Heart right ventricle (tissue), 16 donors: ENCODE results near the gene ZNF555. TPM values are rescaled to one million over a fixed set of nuclear protein-coding genes. Genes with fewer than 3 reads are reported as not detected.
"Not testable (repeated sequence)": the region's sequence is repeated elsewhere in the genome, so short reads cannot be mapped to it uniquely, and the experiment has no call there.

Experiments
- ATAC-seq, 8 donors: fragments of 200-7000 bp; cut with Tn5 transposase; one replicate each; pipeline ENCODE4 v1.9.1; 2020; ENCODE audit warnings: mild to moderate bottlenecking in 8 of 8, moderate library complexity in 8 of 8, moderate number of reproducible peaks in 1 of 8
- DNase-seq, 2 donors: peaks; one replicate each; pipeline ENCODE4 v3.0.0-alpha.2; 2020
- H3K27ac ChIP-seq, 10 donors: fragments of 200-600 bp; sonication (generic) in 2 of 10; one replicate each; pipeline versions ENCODE4 v1.5.0 to v1.8.0; 2020 to 2022; ENCODE audit warnings: mild to moderate bottlenecking in 3 of 10
- H3K27me3 ChIP-seq, 7 donors: fragments of 200-600 bp; one replicate each; pipeline ENCODE4 v1.8.0; 2021 to 2022; ENCODE audit warnings: mild to moderate bottlenecking in 2 of 7
- H3K36me3 ChIP-seq, 9 donors: fragments of 200-600 bp; sonication (generic) in 1 of 9; one replicate each; pipeline versions ENCODE4 v1.5.0 to v1.8.0; 2020 to 2022; ENCODE audit warnings: mild to moderate bottlenecking in 2 of 9
- H3K4me1 ChIP-seq, 9 donors: fragments of 200-600 bp; sonication (generic) in 1 of 9; one replicate each; pipeline versions ENCODE4 v1.5.0 to v1.8.0; 2020 to 2022; ENCODE audit warnings: mild to moderate bottlenecking in 4 of 9
- H3K4me3 ChIP-seq, 10 donors: fragments of 200-600 bp; sonication (generic) in 2 of 10; one replicate each; pipeline versions ENCODE4 v1.5.0 to v1.8.0; 2020 to 2022; ENCODE audit warnings: mild to moderate bottlenecking in 7 of 10, moderate library complexity in 2 of 10
- H3K9me3 ChIP-seq, 11 donors: fragments of 200-600 bp in 10 of 11; sonication (generic) in 2 of 11; one replicate each; pipeline versions ENCODE4 v1.5.0 to v1.8.0; 2013 to 2022; ENCODE audit warnings: mild to moderate bottlenecking in 2 of 11, control low read depth in 1 of 11, moderate library complexity in 1 of 11
- CTCF ChIP-seq, 9 donors: fragments of 200-600 bp; sonication (generic) in 2 of 9; IDR thresholded peaks; one replicate each; pipeline versions ENCODE4 v1.5.0 to v1.8.0; 2021 to 2022; ENCODE audit warnings: antibody characterized with exemption in 9 of 9, mild to moderate bottlenecking in 5 of 9, moderate library complexity in 1 of 9
- WGBS, 2 donors: extraction: QIAGEN DNeasy Blood & Tissue Kit; methylation state at CpG; one replicate each; pipeline ENCODE4 v1.1.7; 2013; ENCODE audit warnings: inconsistent platforms in 1 of 2; 5-methylcytosine and 5-hydroxymethylcytosine counted together
- intact Hi-C, 10 donors: fragments of 100-400 bp; cut with DNase I; formaldehyde crosslinking; loops; one replicate each; pipeline versions ENCODE4 v1.11.1 to v1.14.2; 2022
- polyA plus RNA-seq, 2 donors: library from polyadenylated mRNA; stranded (reverse); fragments of 200-250 nt; gene quantifications; one replicate each; pipeline ENCODE4 v1.2.3, GENCODE V29; 2013
- total RNA-seq, 10 donors: library from RNA; stranded (reverse); fragmentation: NEBNext Ultra II Directional in 3 of 10; extraction: Animal tissue kit (Norgen Biotek cat#: 25700) in 3 of 10; gene quantifications; one replicate each; pipeline versions ENCODE4 v1.2.1 to v1.2.4, GENCODE V29; 2021 to 2023
- donor health status: Arrhythmogenic right ventricular cardiomyopathy.
- donor health status: ischemic (EF 13 %, LVEDD 7.1; RV severe dilation, severe dysfunction).
- donor health status: healthy with polysubstance abuse.
- donor health status: DM: no; HTN: yes; CAD: no.
- donor health status: DM: no; HTN: no; CAD: no.
- donor health status: ischemic (EF 25% LVEDD 6.9; RV normal size, moderate dysfunction).
- donor health status: ischemic (EF 25% LVEDD 5.7; RV mildly dilated, moderate dysfunction).
- donor health status: healthy.
- donor health status: DM: yes; HTN: yes; CAD: no.
- donor health status: Ischemic cardiomyopathy.
- donor health status: ischemic (EF 35%, LVEDD 5.7; RV mildly dilated, moderate dysfunction).
- donor health status: nonischemic (EF 11% LVEDD 7.7; RV severe dilation, severe dysfunction).
- donor health status: DM: yes; HTN: yes; CAD: no.
- donor health status: PGD.
- donor health status: ischemic (EF 29% LVEDD 5.4; RV normal size, mild dysfunction).
- donor health status: nonischemic (EF 23%, LVEDD 6.1; RV moderate dilation, normal function).

ZNF555 gene
- total and polyA plus RNA-seq, 12 donors, result 2.6 to 11.3 (median 8.2) TPM

DNA sequence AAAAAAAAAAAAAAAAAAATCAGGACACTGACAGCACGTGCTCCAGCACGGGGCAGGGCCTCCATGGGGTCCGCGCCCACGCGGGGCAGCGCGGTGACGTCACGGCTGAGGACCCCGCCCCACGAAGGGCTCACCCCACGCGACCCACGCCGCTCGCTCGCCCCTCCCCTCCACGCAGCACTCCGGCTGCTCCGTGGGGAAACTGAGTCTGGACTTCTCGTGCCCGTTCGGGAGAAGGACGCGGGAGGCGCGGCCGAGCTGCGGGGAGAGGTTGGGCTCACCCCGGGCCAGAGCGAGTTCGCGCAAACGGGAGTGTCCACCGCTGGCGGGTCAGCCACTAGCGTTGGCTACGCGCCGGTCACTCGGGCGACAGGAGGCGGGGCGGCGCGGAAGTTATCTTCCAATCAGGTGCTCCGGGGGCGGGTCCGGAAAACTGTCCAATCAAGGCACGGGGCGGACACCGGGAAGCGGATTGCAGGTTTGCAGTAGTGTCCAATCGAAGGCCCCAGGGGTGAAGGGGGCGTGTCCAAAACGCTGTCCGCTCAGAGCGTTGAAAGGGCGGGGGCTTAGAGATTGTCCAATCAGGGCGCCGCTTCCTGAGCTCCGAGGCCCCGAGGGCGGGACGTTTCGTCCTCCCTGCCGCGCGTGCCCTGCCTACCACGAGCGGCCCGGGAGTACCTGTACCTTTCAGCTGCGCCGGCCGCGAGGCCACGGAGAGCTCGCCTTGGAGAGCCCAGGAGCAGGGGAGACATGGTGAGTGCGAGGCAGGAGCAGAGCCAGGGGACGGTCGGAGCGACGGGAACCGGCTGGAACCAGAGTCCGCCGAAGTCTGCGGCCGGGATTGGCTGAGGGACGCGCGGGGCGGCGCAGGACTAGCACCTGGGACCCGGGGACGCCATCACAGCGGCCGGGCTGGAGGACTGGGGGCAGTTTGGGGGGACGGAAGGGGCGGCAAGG, 59.3 kb downstream of the ZNF555 start, which contains the start of gene ZNF57:
Gene ZNF57, plus strand, starts transcription at position 633 of the 957 bp plus-strand sequence. Its CDS starts 118 bp downstream, at position 751.
- DNase-seq, result peak; percentile 100
- ATAC-seq, result peak; percentile 98 to 100 (median 100)
- intact Hi-C loops, result loop anchor here in 5 of 10 donors (2.0 to 5.0 kb wide), 4 partner anchors 42 to 50 kb away; partner anchors contain the start of gene ZNF77 (in 3 of the 5)
- peak within 1 kb of the TSS; percentile 54 to 94 (median 68) for H3K4me3 ChIP-seq
- H3K4me1 ChIP-seq, result peaks cover 0 to 10% (median 6%) of the 10 kb centered on the region in 9 donors
- WGBS, 2 donors, result 0% methylated on average over 98 to 100 of the region's 100 CpGs
- no peak for TF ChIP-seq CTCF (IDR thresholded peaks at IDR 0.05)
- H3K27me3 ChIP-seq, result no peaks in the 10 kb centered on the region
- peak within 1 kb of the TSS; percentile 31 to 90 (median 81) for H3K27ac ChIP-seq
- peaks cover 0 to 19% (median 11%) of the 10 kb centered on the region in 11 donors for H3K9me3 ChIP-seq
- no peaks in the 10 kb centered on the region for H3K36me3 ChIP-seq

- no peak for ATAC-seq
- H3K27me3 ChIP-seq, result no peaks in the 10 kb centered on the region
- intact Hi-C loops, result loop anchor here in 3 of 10 donors (5.0 kb wide), 2 partner anchors 40 to 45 kb away; partner anchors contain the start of gene ZNF77 (in 2 of the 3)
- TF ChIP-seq CTCF (IDR thresholded peaks at IDR 0.05), result no peak
- 90 to 92% methylated on average over 13 of the region's 13 CpGs for WGBS, 2 donors
- peaks cover 0 to 10% (median 6%) of the 10 kb centered on the region in 9 donors for H3K4me1 ChIP-seq
- no peaks in the 10 kb centered on the region for H3K36me3 ChIP-seq
- H3K27ac ChIP-seq, result no peak overlapping the region
- H3K4me3 ChIP-seq, result no peak overlapping the region
- no peak for DNase-seq
- peaks cover 0 to 3% (median 0%) of the 10 kb centered on the region in 11 donors for H3K9me3 ChIP-seq
Measured at GRCh38 chr19:2902590-2903218, 61.4 kb downstream of the ZNF555 start.

GRCh38 chr19:2903326-2903725, 62.1 kb downstream of the ZNF555 start:
- ATAC-seq, result not testable (repeated sequence)
- intact Hi-C loops, result loop anchor here in 3 of 10 donors (5.0 kb wide), 2 partner anchors 39 to 44 kb away; partner anchors contain the start of gene ZNF77 (in 2 of the 3)
- 89 to 92% methylated on average over 13 of the region's 13 CpGs for WGBS, 2 donors

DNA sequence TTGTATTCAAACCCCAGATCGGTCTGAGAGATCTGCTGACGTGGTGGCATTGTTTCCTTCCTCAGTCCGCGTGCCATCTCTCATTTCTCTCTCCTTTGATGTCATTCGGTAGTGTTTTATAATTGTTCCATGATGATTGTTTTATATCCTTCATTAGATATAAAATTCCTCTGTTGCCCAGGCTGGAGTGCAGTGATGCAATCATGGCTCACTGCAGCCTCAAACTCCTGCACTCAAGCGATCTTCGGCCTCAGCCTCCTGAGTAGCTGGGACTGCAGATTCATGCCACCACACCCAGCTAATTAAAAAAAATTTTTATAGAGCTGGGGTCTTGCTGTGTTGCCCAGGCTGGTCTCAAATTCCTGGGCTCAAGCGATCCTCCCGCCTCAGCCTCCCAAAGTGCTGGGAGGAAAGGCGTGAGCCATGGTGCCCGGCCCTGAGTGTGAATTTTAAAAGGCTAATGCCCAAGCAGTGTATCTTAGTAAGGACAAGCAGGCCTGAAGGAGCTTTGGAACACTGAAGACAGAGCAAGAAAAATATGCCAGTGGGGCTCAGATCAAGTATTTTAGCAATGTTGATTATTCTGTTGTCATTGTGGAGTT, 64.7 kb downstream of the ZNF555 start:
- no peaks in the 10 kb centered on the region for H3K36me3 ChIP-seq
- no peak overlapping the region for H3K27ac ChIP-seq
- H3K4me3 ChIP-seq, result no peak overlapping the region
- H3K4me1 ChIP-seq, result peaks cover 0 to 10% (median 6%) of the 10 kb centered on the region in 9 donors
- WGBS, 2 donors, result 92 to 93% methylated on average over 11 of the region's 11 CpGs
- DNase-seq, result no peak
- ATAC-seq, result no peak
- intact Hi-C loops, result loop anchor here in 1 of 10 donors (5.0 kb wide), 1 partner anchor 36 kb away; the partner anchor contains the start of gene ZNF77
- no peaks in the 10 kb centered on the region for H3K9me3 ChIP-seq
- TF ChIP-seq CTCF (IDR thresholded peaks at IDR 0.05), result no peak
- no peaks in the 10 kb centered on the region for H3K27me3 ChIP-seq

More at GRCh38 chr19:2903326-2903725, 62.1 kb downstream of the ZNF555 start:
- not testable (repeated sequence) for H3K4me3 ChIP-seq, H3K36me3 ChIP-seq, H3K9me3 ChIP-seq, DNase-seq, H3K27ac ChIP-seq, H3K27me3 ChIP-seq
- peaks cover 0 to 10% (median 6%) of the 10 kb centered on the region in 9 donors for H3K4me1 ChIP-seq
